CD1c-positive myeloid dendritic cell (primary cell): ENCODE measurements around the gene SCNN1B.
"Not testable (repeated sequence)": the region's sequence is repeated elsewhere in the genome, so short reads cannot be mapped to it uniquely, and the experiment has no call there.

Source experiments
- DNase-seq: peaks from one replicate; pipeline ENCODE4 v3.0.0-alpha.2; 2016; ENCODE audit errors: extremely low spot score

Gene SCNN1B

DNA sequence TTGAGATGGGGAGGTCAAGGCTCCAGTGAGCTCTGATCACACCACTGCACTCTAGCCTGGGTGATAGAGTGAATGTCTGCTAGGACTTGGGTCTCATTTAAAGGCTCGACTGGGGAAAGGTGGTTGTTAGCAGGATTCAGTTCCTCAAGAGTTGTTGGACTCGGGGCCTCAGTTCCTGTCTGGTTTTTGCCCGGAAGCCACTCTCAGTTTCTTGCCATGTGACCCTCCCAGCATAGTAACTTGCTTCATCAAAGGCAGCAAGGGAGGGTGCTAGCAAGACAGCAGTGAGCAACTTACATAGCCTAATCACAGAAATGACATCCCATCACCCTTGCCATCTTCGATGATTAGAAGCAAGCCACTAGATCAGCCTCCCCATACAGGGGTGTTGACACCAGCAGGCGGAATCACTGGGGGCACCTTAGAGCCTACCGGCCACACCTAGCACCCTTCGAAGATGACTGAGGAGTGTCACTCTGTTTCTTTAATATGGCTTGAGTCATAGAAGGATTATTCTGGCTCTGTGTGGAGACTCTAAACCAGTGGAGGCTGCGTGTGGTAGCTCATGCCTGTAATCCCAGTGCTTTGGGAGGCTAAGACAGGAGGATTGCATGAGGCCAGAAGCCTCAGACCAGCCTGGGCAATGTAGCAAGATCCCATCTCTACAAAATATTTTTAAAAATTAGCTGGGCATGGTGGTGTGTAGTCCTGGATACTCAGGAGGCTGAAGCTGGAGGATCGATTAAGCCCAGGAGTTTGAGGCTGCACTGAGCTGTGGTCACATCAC lies 13.2 kb upstream of the SCNN1B start:
- DNase-seq: no peak

- no peak for DNase-seq
Measured at GRCh38 chr16:23290189-23291062, 11.7 kb upstream of the SCNN1B start.

DNA sequence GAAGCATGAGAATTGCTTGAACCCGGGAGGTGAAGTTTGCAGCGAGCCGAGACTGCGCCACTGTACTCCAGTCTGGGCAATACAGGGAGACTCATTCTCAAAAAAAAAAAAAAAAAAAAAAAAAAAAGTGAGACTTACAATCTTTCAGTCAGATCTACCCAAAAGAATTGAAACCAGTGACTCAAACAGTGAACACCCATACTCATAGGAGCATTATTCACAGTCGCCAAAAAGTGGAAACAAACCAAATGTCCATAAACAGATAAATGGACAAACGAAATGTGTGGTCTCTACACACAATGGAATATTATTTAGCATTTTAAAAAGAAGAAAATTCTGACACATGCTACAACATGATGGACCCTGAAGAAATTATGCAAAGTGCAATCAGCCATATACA lies 9.1 kb upstream of the SCNN1B start:
- DNase-seq: no peak

DNA sequence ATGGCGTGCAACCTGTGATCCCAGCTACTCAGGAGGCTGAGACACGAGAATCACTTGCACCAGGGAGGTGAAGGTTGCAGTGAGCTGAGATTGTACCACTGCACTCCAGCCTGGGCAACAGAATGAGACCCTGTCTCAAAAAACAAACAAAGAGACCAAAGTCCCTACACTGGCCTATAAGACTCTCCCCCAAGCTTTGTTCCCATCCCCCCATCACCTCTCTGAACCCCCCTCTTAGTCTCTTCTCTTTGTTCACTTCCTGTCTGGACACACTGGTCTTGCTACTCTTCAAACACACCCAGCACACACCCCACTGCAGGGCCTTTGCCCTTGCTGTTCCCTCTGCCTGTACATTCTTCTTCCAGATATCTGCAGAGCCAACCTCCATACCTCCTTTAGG lies 7.8 kb upstream of the SCNN1B start:
- DNase-seq: no peak

DNA sequence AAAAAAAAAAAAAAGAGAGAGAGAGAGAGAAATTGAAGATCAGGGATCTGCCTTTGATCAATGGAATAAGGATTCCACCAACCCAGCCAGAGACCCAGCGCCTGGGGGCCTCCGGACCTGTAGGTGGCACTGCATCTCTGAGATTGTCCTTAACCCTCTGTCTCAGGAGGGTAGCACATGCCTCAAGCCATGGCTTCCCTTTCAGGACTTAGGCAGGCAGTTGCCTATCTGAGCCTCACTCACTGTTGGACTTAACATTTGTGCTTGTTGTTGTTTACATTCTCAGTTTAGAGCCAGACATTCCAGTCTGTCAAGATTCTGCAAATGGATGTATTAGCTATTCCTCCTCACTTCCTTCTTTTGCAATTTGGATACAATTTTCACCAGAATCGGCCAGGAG lies 5.1 kb upstream of the SCNN1B start:
- DNase-seq: no peak

GRCh38 chr16:23298290-23298915 lies 3.7 kb upstream of the SCNN1B start:
- no peak for DNase-seq

- DNase-seq: not testable (repeated sequence)
Measured at GRCh38 chr16:23299815-23300214, 2.3 kb upstream of the SCNN1B start.

DNA sequence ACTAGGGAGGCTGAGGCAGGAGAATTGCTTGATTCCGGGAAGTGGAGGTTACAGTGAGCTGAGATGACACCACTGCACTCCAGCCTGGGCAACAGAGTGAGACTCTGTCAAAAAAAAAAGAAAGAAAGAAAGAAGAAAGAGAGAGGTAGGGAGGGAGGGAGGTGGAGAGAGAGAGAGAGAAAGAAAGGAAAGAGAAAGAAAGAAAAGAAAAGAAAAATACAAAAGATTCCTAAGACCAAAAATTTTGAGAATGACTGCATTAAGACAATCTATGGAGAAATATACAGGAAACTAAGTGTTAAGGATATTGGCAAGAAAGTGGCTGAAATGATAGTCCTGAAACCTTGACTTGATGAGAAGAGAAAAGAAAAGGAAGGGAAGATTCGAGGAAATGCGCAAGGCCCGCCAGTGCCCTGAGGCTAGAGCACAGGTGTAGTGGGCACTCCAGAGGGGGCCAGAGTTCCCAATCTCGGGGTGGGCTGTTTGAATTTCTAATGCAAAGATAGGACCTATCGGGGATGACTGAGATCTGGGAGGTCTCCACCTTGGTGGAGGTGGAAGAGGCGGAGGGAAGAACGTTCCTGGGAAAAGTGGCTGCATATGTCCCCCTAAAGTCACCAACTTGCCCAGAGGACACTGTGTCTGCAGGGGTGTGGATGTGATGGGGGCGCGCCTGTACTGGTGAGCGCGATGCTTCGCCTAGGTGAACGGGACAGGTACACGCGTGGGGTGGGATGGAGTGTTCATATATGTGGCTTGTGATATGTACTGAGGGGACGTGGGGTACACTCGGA lies 654 bp upstream of the SCNN1B start:
- no peak for DNase-seq

GRCh38 chr16:23303685-23304084 lies 1.6 kb downstream of the SCNN1B start:
- DNase-seq: no peak

- DNase-seq: no peak
Measured at GRCh38 chr16:23304620-23305019, 2.5 kb downstream of the SCNN1B start.

GRCh38 chr16:23306199-23307100 lies 4.3 kb downstream of the SCNN1B start:
- no peak for DNase-seq

GRCh38 chr16:23310217-23310616 lies 8.1 kb downstream of the SCNN1B start:
- no peak for DNase-seq

- DNase-seq: no peak
Measured at GRCh38 chr16:23310744-23311143, 8.6 kb downstream of the SCNN1B start.

GRCh38 chr16:23316232-23316631 lies 14.1 kb downstream of the SCNN1B start:
- no peak for DNase-seq

GRCh38 chr16:23316634-23317265 lies 14.6 kb downstream of the SCNN1B start:
- DNase-seq: no peak

- DNase-seq: no peak
Measured at GRCh38 chr16:23317266-23317661, 15.2 kb downstream of the SCNN1B start.

- no peak for DNase-seq
Measured at GRCh38 chr16:23317751-23318150, 15.6 kb downstream of the SCNN1B start.

- DNase-seq: no peak
Measured at GRCh38 chr16:23318639-23319038, 16.5 kb downstream of the SCNN1B start.

GRCh38 chr16:23319861-23320615 lies 17.9 kb downstream of the SCNN1B start:
- no peak for DNase-seq
